Measurements from ENCODE around the gene WNK2.

Gene WNK2

GRCh38 chr9:93166699-93167098 lies 17.2 kb upstream of the WNK2 start:
- no peak overlapping the region for H3K4me3 ChIP-seq (ENCODE audit: control insufficient read depth, low read depth, low read length)
- DNase-seq (ENCODE audit: low read depth) = no peak
- TF ChIP-seq, protein P1, sequence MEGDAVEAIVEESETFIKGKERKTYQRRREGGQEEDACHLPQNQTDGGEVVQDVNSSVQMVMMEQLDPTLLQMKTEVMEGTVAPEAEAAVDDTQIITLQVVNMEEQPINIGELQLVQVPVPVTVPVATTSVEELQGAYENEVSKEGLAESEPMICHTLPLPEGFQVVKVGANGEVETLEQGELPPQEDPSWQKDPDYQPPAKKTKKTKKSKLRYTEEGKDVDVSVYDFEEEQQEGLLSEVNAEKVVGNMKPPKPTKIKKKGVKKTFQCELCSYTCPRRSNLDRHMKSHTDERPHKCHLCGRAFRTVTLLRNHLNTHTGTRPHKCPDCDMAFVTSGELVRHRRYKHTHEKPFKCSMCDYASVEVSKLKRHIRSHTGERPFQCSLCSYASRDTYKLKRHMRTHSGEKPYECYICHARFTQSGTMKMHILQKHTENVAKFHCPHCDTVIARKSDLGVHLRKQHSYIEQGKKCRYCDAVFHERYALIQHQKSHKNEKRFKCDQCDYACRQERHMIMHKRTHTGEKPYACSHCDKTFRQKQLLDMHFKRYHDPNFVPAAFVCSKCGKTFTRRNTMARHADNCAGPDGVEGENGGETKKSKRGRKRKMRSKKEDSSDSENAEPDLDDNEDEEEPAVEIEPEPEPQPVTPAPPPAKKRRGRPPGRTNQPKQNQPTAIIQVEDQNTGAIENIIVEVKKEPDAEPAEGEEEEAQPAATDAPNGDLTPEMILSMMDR (IDR thresholded peaks at IDR 0.05; ENCODE audit: control insufficient read depth, insufficient read depth, low read depth, low read length, missing control alignments) = no peak

DNA sequence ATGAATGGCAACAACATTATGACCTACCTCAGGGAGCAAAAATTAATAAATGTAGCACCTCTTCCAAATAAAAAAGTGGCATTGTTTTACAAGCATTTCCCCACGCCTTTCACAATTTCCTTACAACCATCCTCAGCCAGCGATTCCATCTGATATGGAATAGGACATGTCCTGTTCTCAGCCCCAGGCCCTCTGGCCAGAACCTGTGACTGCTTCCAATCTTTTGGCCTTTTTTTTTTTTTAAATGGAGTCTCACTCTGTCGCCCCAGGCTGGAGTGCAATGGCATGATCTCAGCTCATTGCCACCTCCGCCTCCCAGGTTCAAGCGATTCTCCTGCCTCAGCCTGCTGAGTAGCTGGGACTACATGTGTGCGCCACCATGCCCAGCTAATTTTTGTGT lies 16.8 kb upstream of the WNK2 start:
- no peak for DNase-seq (ENCODE audit: low read depth)
- no peak overlapping the region for H3K4me3 ChIP-seq (ENCODE audit: control insufficient read depth, low read depth, low read length)
- TF ChIP-seq, protein P1 (IDR thresholded peaks at IDR 0.05; ENCODE audit: control insufficient read depth, insufficient read depth, low read depth, low read length, missing control alignments) = no peak

- DNase-seq (ENCODE audit: low read depth) = no peak
- TF ChIP-seq, protein P1 (IDR thresholded peaks at IDR 0.05; ENCODE audit: control insufficient read depth, insufficient read depth, low read depth, low read length, missing control alignments) = no peak
- H3K4me3 ChIP-seq (ENCODE audit: control insufficient read depth, low read depth, low read length) = no peak overlapping the region
Observed at GRCh38 chr9:93167838-93168237, 16.1 kb upstream of the WNK2 start.

GRCh38 chr9:93168581-93168980 lies 15.4 kb upstream of the WNK2 start:
- no peak overlapping the region for H3K4me3 ChIP-seq (ENCODE audit: control insufficient read depth, low read depth, low read length)
- DNase-seq (ENCODE audit: low read depth) = no peak
- TF ChIP-seq, protein P1 (IDR thresholded peaks at IDR 0.05; ENCODE audit: control insufficient read depth, insufficient read depth, low read depth, low read length, missing control alignments) = no peak

GRCh38 chr9:93169444-93169843 lies 14.5 kb upstream of the WNK2 start:
- TF ChIP-seq, protein P1 (IDR thresholded peaks at IDR 0.05; ENCODE audit: control insufficient read depth, insufficient read depth, low read depth, low read length, missing control alignments) = no peak
- H3K4me3 ChIP-seq (ENCODE audit: control insufficient read depth, low read depth, low read length) = no peak overlapping the region
- DNase-seq (ENCODE audit: low read depth) = no peak

DNA sequence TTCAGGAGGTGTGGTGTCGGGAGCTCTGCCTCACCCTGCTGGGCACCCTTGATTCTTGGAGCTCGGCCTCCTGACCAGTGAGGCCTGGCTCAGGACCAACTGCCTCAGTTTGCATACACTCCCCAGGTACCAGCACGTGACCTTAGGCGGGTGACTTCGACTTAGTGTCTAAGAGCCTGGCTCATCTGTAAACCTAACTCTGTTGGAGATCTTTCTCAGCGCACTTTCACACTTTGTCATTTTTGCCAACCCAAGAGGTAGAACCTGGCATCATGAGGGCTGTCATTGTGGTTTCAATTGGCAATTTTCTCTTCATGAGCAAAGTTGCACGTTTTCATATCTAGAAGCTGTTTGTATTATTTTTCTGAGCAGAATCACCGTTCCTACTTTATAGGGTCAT lies 13.4 kb upstream of the WNK2 start:
- TF ChIP-seq, protein P1 (IDR thresholded peaks at IDR 0.05; ENCODE audit: control insufficient read depth, insufficient read depth, low read depth, low read length, missing control alignments) = no peak
- no peak overlapping the region for H3K4me3 ChIP-seq (ENCODE audit: control insufficient read depth, low read depth, low read length)
- no peak for DNase-seq (ENCODE audit: low read depth)

Data from AG09309 (cell line).